ENCODE data around the gene ITGA7.

DNA sequence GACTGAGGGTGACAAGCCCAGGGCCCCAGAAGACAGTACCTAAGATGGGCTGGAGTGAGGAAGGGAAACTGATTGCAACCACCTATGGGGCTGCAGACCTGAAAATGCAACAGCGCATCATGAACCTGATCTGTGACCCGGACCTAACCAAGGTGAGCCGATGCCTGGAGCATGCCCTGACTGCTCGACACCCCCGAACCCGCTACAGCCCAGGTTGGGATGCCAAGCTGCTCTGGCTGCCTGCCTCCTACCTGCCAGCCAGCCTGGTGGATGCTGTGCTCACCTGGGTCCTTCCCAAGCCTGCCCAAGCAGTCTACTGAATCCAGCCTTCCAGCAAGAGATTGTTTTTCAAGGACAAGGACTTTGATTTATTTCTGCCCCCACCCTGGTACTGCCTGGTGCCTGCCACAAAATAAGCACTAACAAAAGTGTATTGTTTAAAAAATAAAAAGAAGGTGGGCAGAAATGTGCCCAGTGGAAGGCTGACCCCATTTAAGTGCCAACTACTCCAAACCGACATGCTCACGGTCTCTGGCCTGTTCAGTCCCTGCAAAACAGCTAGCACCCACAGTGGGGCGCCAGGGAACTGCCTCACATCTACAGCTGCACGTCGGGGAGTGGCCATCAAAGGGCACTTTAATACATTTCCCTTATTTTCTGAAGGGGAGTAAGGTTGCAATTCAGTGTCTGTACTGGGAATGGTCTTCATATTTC, 16.7 kb upstream of the ITGA7 start:
- no peak for TF ChIP-seq POLR2A (IDR thresholded peaks at IDR 0.05)
- TF ChIP-seq, protein P1, sequence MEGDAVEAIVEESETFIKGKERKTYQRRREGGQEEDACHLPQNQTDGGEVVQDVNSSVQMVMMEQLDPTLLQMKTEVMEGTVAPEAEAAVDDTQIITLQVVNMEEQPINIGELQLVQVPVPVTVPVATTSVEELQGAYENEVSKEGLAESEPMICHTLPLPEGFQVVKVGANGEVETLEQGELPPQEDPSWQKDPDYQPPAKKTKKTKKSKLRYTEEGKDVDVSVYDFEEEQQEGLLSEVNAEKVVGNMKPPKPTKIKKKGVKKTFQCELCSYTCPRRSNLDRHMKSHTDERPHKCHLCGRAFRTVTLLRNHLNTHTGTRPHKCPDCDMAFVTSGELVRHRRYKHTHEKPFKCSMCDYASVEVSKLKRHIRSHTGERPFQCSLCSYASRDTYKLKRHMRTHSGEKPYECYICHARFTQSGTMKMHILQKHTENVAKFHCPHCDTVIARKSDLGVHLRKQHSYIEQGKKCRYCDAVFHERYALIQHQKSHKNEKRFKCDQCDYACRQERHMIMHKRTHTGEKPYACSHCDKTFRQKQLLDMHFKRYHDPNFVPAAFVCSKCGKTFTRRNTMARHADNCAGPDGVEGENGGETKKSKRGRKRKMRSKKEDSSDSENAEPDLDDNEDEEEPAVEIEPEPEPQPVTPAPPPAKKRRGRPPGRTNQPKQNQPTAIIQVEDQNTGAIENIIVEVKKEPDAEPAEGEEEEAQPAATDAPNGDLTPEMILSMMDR (IDR thresholded peaks at IDR 0.05) = peak; percentile 53 to 65 (median 60)

Measured in tibial nerve (tissue), 3 donors.